Epithelial cell of esophagus (primary cell): ENCODE results near the gene UBAC1.

Source experiments
- DNase-seq: peaks from one replicate; pipeline ENCODE4 v3.0.0; 2010; ENCODE audit warnings: low read depth
- H3K4me3 ChIP-seq: 2 replicates; pipeline ENCODE4 v1.5.1; 2011; ENCODE audit warnings: mild to moderate bottlenecking, low read length, control low read depth
- TF ChIP-seq, protein P1 (sequence below): IDR thresholded peaks from 2 replicates; pipeline ENCODE4 v1.5.1; 2011; ENCODE audit warnings: low read depth, mild to moderate bottlenecking, low read length, control low read depth, inconsistent platforms; ENCODE audit not compliant: insufficient read depth; ENCODE audit errors: missing control alignments

The UBAC1 gene

GRCh38 chr9:135887585-135888050 is 73.6 kb downstream of the UBAC1 start:
- TF ChIP-seq, protein P1, sequence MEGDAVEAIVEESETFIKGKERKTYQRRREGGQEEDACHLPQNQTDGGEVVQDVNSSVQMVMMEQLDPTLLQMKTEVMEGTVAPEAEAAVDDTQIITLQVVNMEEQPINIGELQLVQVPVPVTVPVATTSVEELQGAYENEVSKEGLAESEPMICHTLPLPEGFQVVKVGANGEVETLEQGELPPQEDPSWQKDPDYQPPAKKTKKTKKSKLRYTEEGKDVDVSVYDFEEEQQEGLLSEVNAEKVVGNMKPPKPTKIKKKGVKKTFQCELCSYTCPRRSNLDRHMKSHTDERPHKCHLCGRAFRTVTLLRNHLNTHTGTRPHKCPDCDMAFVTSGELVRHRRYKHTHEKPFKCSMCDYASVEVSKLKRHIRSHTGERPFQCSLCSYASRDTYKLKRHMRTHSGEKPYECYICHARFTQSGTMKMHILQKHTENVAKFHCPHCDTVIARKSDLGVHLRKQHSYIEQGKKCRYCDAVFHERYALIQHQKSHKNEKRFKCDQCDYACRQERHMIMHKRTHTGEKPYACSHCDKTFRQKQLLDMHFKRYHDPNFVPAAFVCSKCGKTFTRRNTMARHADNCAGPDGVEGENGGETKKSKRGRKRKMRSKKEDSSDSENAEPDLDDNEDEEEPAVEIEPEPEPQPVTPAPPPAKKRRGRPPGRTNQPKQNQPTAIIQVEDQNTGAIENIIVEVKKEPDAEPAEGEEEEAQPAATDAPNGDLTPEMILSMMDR, result no peak
- no peak for DNase-seq
- no peak overlapping the region for H3K4me3 ChIP-seq

GRCh38 chr9:135887021-135887507 is 74.1 kb downstream of the UBAC1 start:
- TF ChIP-seq, protein P1, result no peak
- no peak overlapping the region for H3K4me3 ChIP-seq
- DNase-seq, result no peak

DNA sequence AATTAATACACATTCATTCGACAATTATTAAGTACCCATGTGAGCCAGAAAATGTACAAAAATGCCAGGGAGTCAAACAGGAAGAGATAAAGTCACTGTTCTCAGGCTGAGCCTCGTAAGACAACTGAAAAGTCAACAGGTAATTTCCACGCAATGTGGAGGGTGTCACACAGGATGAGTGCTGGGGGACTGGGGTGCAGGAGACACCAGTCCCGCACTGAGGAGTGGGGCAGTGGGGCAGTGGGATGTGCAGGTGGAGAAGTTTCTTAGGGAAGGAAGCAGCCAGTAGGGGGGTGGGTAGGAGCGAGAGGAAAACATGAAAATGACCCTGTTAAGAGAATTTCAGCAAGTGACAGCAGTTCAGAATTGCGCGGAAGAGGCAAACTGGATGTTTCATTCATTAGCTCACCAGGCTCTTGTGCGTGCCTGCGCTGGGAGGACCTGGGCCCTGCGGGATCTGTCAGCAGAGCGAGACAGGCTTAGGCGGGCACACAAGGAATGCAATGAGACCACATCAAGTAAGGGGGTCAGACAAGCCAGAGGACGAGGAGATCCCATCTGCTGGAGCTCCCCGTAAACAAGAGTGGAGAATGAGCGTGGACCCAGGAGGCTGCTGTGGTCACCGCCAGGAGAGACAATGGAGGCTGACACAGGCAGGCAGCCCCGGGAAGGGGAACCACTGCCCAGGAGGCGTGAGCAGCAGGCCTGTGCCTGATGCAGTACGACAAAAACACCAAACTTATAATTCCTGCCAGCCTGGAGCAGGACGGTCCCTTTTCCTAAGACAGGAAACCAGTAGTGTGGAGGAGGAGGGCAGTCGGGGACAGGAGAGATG is 74.8 kb downstream of the UBAC1 start:
- DNase-seq, result peak; percentile 86
- H3K4me3 ChIP-seq, result no peak overlapping the region
- TF ChIP-seq, protein P1, result no peak

DNA sequence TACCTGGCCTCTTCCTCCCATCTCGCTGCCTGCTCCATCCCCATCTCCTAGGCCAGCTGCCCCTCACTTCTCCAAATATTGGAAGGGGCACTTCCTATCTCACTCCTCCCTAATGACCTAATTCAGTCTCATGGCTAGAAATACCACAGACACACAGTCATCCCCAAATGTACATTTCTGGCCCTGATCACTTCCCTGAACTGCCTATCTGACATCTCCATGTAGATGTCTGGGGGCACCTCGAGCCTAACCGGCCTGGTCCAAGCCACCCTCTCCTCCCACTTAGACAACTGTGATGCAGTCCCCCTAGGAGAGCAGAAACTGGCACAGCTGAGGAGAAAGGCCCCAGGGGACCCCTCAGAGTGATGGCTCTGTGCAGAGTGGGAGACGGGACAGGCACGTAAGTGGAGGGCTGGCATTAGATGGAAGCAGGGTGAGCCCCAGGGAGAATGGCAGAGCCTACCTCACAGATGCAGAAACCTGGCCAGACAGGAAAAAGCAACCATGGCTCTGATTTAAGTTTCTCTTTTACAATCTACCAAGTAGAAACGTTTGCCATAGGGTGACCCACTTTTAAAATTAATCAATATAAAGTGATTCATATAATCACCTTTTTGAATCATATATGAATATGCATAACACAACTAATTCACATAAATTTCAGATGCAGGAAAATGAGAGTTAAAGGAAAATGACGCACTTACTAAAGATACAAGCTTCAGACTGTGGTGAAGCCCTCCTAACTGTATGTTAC is 75.9 kb downstream of the UBAC1 start:
- H3K4me3 ChIP-seq, result no peak overlapping the region
- DNase-seq, result peak; percentile 44

GRCh38 chr9:135884328-135885035 is 76.7 kb downstream of the UBAC1 start:
- TF ChIP-seq, protein P1, result no peak
- no peak overlapping the region for H3K4me3 ChIP-seq
- DNase-seq, result peak; percentile 47

More for the DNA sequence above, 75.9 kb downstream of the UBAC1 start:
- TF ChIP-seq, protein P1, result no peak

DNA sequence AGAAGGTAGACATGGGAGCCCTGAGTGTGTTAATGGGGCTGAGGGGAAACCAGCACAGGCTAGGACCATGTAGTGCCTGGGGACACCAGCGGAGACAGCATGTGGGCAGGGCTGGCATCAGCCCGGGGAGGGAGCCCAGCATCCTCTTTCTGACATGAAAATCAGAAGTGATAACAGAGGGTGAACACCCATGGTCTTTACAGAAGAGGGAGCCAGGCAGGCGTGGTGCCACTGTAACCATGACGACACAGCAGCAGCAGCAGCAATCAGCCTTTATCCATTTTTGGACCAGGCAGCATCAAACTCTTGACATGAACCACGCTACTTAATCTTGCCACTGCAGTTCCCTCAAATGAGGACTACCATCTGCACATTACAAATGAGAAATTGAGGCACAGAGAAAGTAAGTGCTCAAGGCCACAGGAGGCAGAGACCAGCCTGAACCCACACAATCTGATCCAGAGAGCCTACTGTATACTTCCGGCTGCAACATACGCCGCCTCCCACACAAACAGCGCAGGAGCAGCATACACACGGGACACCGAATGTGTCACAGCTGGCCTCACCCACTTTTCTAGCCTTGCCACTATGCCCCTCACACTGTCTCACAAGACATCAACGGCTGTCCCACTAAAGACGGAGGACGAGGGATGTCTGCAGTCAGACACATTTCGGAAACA is 77.6 kb downstream of the UBAC1 start:
- no peak for DNase-seq
- TF ChIP-seq, protein P1, result no peak
- H3K4me3 ChIP-seq, result no peak overlapping the region
